Brain microvascular endothelial cell (primary cell): ENCODE data around the gene ERICH4.
A peak's percentile ranks its signal among the peaks of the same experiment; 100 is the strongest.

Experiments
- DNase-seq: peaks from one replicate; pipeline ENCODE4 v3.0.0-alpha.2; 2020
- H3K27ac ChIP-seq: fragments of 250-450 bp; sonication (Bioruptor Pico); 2 replicates; pipeline ENCODE4 v1.5.1; 2020; ENCODE audit warnings: mild to moderate bottlenecking, moderate library complexity
- H3K27me3 ChIP-seq: fragments of 250-450 bp; sonication (Bioruptor Pico); replicated peaks from 2 replicates; pipeline ENCODE4 v1.5.1; 2020; ENCODE audit warnings: mild to moderate bottlenecking
- H3K36me3 ChIP-seq: fragments of 250-450 bp; sonication (Bioruptor Pico); replicated peaks from 2 replicates; pipeline ENCODE4 v1.5.1; 2020; ENCODE audit warnings: mild to moderate bottlenecking
- H3K4me3 ChIP-seq: 2 replicates; pipeline ENCODE4 v1.5.1; 2011; ENCODE audit warnings: low read depth, mild to moderate bottlenecking, control low read depth, low read length, moderate library complexity
- in situ Hi-C: cut with HindIII; loops from 2 replicates; pipeline ENCODE4 v1.10.0; 2017; ENCODE audit warnings: low sequenced_read_pairs, low pct_ligation_motif_present
- TF ChIP-seq, protein P1 (sequence below): IDR thresholded peaks from 2 replicates; pipeline ENCODE4 v1.5.1; 2011; ENCODE audit warnings: low read depth, mild to moderate bottlenecking, moderate library complexity, low read length, control low read depth, inconsistent platforms; ENCODE audit errors: missing control alignments

Gene ERICH4

GRCh38 chr19:41441321-41441945 lies 1.5 kb upstream of the ERICH4 start:
- in situ Hi-C loops = no loop called here
- DNase-seq = no peak
- TF ChIP-seq, protein P1, sequence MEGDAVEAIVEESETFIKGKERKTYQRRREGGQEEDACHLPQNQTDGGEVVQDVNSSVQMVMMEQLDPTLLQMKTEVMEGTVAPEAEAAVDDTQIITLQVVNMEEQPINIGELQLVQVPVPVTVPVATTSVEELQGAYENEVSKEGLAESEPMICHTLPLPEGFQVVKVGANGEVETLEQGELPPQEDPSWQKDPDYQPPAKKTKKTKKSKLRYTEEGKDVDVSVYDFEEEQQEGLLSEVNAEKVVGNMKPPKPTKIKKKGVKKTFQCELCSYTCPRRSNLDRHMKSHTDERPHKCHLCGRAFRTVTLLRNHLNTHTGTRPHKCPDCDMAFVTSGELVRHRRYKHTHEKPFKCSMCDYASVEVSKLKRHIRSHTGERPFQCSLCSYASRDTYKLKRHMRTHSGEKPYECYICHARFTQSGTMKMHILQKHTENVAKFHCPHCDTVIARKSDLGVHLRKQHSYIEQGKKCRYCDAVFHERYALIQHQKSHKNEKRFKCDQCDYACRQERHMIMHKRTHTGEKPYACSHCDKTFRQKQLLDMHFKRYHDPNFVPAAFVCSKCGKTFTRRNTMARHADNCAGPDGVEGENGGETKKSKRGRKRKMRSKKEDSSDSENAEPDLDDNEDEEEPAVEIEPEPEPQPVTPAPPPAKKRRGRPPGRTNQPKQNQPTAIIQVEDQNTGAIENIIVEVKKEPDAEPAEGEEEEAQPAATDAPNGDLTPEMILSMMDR = no peak
- H3K36me3 ChIP-seq = no peaks in the 10 kb centered on the region
- H3K27me3 ChIP-seq = no peaks in the 10 kb centered on the region
- H3K27ac ChIP-seq = no peak overlapping the region
- H3K4me3 ChIP-seq = no peak overlapping the region

- in situ Hi-C loops = no loop called here
Observed at GRCh38 chr19:41443813-41444455, 978 bp downstream of the ERICH4 start.

DNA sequence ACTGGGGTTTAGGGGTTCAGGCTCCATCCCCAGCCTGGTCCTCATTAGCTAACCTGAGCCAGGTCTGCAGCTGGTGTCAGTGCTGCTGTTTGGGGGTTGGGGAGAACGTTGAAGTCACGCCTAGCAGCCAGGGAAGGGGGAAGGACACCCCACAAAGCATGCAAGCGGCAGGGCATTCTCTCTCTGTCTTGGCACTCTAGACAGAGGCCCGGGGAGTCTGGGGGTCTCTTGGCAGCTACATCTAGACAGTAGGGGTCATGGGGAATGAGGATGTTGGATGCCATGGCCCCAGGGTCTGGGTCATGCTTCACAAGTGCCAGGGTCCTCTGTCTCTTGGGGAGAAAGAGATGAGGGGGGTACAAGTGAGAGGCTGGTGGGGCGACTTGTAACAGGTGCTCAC lies 2.6 kb downstream of the ERICH4 start:
- Histone ChIP-seq H3K27ac (no peak overlapping the region), H3K27me3 (no peaks in the 10 kb centered on the region), H3K36me3 (no peaks in the 10 kb centered on the region), H3K4me3 (no peak overlapping the region)
- in situ Hi-C loops = no loop called here
- TF ChIP-seq, protein P1 = no peak
- DNase-seq = no peak

More at GRCh38 chr19:41443813-41444455, 978 bp downstream of the ERICH4 start:
- H3K4me3 ChIP-seq = no peak overlapping the region
- H3K36me3 ChIP-seq = no peaks in the 10 kb centered on the region
- no peaks in the 10 kb centered on the region for H3K27me3 ChIP-seq
- DNase-seq = no peak
- TF ChIP-seq, protein P1 = no peak
- no peak overlapping the region for H3K27ac ChIP-seq

- no peaks in the 10 kb centered on the region for H3K36me3 ChIP-seq
- no peaks in the 10 kb centered on the region for H3K27me3 ChIP-seq
- no peak overlapping the region for H3K27ac ChIP-seq
- TF ChIP-seq, protein P1 = no peak
- in situ Hi-C loops = no loop called here
- DNase-seq = no peak
- H3K4me3 ChIP-seq = no peak overlapping the region
Observed at GRCh38 chr19:41447732-41448332, 4.9 kb downstream of the ERICH4 start.

DNA sequence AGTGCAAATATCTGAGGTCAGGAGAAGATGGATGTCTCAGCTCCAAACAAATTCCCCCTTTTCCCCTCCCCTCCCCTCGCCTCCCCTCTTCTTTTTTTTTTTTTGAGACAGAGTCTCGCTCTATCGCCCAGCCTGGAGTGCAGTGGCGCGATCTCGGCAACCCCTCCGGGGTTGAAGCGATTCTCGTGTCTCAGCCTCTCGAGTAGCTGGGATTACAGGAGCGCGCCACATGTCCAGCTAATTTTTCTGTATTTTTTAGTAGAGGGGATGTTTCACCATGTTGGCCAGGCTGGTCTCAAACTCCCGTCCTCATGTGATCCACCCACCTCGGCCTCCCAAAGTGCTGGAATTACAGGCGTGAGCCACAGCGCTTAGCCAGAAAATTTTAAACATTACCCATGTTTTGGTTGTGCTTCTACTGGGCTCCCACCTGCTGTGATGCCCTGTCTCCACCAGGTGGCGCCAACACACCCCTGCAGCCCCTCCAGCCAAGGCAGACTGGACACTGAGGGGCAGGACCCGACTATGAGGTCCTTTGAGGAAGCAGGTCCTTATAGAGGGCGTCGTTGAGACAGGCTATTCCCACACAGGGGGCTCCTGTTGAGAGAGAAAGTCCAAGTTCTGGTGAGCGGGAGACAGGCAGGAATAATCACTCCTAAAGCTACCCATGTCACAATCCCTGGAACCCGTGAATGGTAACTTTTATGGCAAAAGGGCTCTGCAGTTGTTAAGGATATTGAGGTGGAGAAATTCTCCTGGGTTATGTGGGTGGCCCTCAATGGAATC lies 6.3 kb downstream of the ERICH4 start:
- Histone ChIP-seq H3K4me3 (peak overlapping the region; percentile 24), H3K27me3 (no peaks in the 10 kb centered on the region), H3K36me3 (no peaks in the 10 kb centered on the region), H3K27ac (no peak overlapping the region)
- in situ Hi-C loops = no loop called here
- peak; percentile 60 for DNase-seq
- TF ChIP-seq, protein P1 = peak; percentile 99
